CD4-positive, alpha-beta T cell treated with Interleukin-21 for 1 hour (primary cell): ENCODE measurements around the gene HSCB.
A peak's percentile ranks its signal among the peaks of the same experiment; 100 is the strongest.
"Not testable (repeated sequence)": the region's sequence is repeated elsewhere in the genome, so short reads cannot be mapped to it uniquely, and the experiment has no call there.

Experiments used
- DNase-seq: peaks from one replicate; pipeline ENCODE4 v3.0.0-alpha.2; 2020

HSCB gene

DNA sequence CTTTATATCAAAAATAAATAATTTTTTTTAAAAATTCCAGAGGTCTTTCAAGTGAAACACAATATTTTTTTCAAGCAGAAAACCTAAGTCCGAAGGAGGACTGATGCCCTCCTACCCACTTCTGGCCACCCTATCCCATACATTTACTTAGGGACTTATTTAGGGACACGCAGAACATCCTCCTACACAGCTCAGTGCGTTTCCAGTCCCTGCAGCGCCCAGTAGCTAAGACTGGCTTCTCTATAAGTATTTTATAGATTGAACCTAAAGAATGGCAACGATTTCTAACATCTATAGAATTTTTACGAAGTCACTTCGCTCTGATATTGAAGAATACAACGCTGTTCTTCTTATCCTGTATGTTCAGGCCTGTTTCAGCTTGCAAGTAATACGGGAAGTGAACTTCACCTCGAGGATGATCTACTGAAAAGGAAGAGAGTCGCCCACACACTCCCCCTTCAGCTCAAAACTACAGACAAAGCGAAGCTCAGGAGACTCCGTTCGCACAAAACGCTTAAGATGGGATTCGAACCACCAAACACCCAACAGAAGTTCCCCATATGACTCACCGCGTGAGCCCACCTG, 547 bp upstream of the HSCB start:
- DNase-seq = no peak

DNA sequence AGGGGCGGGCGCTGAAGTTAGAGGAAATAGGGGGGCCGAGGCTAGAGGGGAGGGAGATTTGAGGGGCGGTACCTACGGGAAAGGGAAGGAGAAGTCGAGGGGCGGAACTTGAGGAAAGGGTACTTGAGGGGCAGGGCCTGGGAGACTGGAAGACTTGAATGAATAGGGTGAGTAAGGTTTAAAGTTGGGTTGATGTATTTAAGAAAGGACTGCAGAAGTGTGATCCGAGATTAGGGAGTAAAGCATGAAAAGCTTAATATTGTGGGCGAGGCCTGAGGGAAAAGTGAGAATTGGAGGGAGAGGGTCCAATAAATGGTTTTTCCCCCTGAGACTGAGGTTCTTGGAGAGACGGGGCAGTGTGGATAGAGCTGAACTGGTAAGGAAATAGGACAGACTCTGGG, 723 bp downstream of the HSCB start:
- DNase-seq = no peak

- no peak for DNase-seq
These were observed 2.0 kb downstream of the HSCB start for GRCh38 chr22:28743852-28744251.

DNA sequence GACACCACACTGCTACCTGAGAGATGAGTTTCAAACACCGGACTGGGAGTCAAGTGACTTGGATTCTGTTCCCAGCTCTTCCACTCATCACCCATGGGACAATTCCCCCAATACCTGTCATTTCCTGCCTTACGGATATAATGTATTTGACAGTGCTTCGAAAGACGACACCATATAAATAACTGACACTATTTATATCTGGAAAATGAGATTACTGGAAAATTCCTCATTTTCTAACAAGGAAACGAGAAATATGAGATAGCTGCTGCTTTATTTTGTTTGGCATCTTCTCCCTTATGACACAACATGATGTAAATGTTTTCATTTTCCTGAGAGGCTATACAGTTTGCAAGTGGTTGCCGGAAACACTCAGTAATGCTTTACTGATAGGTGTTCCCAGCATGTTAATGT, 8.6 kb downstream of the HSCB start:
- DNase-seq = no peak

- not testable (repeated sequence) for DNase-seq
These were observed 12.7 kb downstream of the HSCB start for GRCh38 chr22:28754512-28754911.

DNA sequence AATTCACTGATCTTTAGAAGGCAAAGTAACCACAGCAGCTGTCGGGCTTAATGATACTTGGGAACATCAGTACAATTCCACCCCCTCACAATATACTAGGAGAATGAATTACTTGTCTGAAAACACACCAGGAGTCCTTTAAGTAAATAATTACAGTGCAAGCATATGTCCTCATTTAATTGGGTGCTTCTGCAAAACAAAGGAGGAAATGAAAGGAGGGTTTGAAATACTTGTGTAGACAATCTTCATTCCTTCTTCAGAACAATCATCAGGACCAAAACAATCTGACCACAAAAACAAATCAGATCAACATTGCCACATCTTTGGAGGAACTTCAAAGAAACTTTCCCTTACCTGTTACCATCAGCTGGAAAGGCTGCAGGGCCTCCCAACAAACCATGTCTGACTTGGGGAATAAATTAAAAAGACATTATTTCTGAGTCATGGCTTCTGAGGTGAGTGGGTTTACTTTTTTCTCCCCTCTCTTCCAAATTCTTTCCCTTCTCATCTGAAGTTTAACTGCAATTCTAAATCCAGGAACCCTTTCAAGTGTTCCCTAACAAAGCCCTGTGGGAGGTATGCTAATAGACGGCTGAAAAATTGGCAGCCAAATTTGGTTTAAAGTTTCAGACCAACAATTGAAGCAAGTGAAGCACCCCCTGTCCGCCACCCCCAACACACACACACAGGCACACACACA, 18.2 kb downstream of the HSCB start:
- DNase-seq = no peak

DNA sequence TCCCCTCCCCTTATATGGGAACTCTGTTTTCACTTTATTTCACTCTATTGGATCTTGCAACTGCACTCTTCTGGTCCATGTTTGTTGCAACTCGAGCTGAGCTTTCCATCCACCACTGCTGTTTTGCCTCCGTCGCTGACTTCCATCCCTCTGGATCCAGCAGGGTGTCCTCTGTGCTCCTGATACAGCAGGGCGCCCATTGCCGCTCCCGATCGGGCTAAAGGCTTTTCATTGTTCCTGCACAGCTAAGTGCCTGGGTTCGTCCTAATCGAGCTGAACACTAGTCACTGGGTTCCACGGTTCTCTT, 19.6 kb downstream of the HSCB start:
- no peak for DNase-seq

GRCh38 chr22:28762000-28762399, 20.2 kb downstream of the HSCB start:
- not testable (repeated sequence) for DNase-seq

DNA sequence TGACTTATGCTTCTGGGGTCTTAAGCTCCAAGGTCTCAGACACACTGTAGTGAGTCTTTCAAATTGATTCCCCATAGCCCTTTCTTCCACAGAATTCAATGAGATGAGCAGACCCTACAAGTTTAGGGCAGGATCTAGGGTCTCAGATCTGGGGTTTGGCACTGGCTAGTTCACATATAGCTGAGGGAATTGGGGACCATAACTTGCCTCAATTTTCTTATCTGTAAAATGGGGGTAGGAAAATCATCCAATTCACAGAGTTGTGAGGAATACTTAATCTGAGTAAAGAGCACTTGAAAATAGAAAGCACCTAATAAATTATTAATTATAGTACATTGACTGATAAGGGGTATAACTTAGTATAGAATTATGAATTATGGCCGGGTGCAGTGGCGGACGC, 24.8 kb downstream of the HSCB start:
- no peak for DNase-seq

GRCh38 chr22:28768701-28769393, 27.0 kb downstream of the HSCB start:
- peak; percentile 35 for DNase-seq

DNA sequence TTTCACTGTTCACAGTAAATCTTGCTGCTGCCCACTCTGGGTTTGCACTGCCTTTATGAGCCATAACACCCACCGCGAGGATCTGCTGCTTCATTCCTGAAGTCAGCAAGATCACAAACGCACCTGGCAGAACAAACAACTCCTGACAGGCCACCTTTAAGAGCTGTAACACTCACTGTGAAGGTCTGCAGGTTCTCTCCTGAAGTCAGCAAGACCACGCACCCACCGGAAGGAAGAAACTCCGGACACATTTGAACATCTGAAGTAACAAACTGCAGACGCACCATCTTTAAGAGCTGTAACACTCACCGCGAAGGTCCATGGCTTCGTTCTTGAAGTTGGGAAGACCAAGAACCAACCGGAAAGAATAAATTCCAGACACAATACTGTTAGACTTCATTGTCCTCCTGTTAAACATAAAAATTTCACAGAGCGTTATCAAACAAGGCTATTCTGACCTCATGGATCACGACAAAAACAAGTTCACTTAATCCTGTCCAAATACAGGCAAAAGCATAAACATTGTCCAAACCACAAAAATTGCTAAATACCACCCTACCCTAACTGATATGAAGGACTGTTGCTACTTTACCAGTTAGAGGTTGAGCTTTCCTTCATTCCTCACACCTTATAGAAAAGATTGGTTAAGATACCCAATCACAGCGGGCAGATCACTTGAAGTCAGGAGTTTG, 27.7 kb downstream of the HSCB start:
- no peak for DNase-seq

- no peak for DNase-seq
These were observed 29.5 kb downstream of the HSCB start for GRCh38 chr22:28771195-28771791.

DNA sequence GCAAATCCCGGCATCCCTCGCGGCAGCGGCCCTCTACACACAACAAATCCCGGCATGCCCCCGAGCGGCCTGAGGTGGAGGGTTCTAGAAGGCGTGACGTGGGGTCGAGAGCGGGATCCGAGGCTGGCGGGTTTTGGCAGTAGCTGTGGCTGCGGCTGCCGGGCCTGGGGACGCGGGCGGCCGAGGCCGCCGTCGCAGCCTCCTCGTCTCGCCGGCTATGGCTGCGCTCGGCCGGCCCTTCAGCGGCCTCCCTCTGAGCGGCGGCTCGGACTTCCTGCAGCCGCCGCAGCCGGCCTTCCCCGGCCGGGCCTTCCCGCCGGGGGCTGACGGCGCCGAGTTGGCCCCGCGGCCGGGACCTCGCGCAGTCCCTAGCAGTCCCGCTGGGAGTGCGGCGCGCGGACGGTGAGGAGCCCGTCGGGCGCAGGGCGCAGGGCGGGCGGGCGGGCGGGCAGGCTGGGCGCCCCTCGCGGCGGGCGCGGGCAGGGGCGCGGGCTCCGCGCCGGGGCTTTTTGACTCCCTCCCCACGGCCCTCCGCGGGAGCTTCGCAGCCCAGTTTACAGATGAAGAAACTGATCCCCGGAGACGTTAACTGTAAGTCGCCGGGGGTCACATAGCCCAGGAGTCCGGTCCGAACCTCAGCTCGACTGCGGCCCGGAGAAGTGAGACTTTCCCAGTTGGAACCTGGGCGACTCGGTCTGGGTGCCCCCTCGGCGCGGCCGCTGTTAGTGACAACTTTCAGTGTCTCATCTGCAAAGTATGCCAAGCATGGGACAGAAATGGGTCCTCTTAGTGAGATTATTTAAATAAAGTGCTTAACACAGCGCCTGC, 31.0 kb downstream of the HSCB start, which contains the start of gene CCDC117:
TSS of gene CCDC117 (plus strand) at position 63 of the 828 bp plus-strand sequence. CDS start at position 218, 155 bp downstream.
- DNase-seq = peak; percentile 95

DNA sequence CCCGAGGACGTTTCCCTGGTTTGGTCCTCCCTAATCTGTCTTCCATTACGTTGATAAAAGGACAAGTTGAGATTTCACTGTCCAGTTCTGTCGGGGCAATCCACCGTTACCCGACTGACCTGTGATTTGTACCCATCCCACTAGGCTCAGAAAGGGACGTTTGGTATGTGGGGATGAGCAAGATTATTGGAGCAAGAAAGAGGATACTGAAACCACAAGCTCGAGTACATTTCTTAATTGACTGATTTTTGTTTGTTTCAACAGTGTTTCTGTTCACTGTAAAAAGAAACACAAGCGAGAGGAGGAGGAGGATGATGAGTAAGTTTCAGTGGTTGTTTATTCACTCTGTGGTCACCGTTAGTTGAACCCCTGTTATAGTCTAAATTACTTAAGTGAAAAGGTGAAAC, 31.6 kb downstream of the HSCB start:
- DNase-seq = peak; percentile 16

DNA sequence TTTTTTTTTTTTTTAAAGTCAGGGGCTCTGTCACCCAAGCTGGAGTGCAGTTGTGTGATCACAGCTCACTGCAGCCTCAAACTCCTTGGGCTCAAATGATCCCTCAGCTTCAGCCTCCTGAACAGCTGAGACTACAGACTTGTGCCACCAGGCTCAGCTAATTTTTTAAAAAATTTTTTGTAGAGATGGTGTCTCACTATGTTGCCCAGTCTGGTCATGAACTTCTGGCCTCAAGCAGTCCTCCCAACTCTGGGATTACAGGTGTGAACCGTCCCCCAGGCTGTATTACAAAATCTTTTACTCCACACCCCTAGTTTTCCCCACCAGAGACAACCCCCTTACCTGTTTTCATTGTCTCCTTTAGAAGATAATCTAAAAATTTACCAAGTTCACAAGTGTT, 32.5 kb downstream of the HSCB start:
- no peak for DNase-seq

DNA sequence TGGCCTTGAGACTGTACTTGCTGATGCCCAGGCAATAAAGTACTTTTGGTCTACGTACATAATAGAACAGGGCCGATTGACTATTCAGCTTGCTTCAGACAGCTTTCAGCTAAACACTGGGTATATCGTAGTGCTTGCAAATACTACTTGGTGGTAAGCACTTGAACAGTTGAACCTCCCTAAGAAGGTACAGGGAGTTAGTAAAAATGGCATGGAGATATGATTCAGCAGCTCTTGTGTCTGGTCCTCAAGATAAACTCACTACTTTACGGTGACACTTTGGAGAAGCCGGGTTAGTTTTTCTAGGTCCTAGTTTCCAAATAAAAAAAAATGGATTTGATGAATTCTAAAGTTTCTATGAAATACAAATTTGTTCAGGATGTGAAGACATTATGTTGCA, 38.0 kb downstream of the HSCB start:
- DNase-seq = no peak

DNA sequence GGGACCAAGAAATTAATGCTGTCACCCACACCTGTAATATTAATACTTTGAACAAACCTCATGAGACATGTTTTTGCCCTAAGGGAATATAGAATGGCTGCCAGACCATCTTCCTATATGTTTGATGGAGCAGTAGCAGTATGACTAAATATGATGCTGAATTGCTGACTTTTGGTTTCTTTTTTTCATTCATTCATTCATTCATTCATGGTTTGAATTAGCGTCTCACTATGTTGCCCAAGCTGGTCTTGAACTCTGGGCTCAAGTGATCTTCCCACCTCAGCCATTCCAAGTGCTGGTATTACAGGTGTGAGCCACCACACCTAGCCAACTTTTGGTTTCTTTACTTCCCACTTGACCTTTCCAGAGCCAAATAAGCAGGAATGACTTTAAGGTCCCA, 38.5 kb downstream of the HSCB start:
- no peak for DNase-seq

GRCh38 chr22:28783786-28784671, 42.2 kb downstream of the HSCB start:
- DNase-seq = no peak

GRCh38 chr22:28788601-28789000, 46.8 kb downstream of the HSCB start:
- no peak for DNase-seq

GRCh38 chr22:28791124-28791523, 49.3 kb downstream of the HSCB start:
- DNase-seq = no peak

DNA sequence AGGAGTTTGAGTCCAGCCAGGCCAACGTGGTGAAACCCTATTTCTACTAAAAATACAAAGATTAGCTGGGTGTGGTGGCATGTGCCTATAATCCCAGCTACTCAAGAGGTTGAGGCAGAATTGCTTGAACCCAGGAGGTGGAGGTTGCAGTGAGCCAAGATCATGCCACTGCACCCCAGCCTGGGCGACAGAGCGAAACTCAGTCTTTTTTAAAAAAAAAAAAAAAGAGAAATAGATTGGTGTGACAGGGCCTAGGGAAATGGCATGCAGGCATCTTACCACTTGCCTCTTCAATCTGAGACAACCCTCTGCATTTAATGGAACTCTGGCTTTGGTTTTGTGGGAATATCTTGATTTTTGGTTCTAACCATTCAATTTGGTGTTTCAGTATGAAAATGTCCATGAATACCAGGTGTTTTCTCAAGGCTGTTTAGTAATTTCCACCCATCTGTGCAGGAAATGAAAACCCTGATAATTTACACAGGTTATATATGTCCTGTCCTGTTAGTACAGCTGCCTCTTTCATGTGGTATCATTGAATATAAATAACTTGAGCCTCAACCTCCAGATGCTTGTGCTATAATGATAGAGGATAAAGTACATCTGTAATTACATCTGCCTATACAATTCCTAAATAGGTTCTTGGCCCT, 50.1 kb downstream of the HSCB start:
- no peak for DNase-seq
